Gastroesophageal sphincter (tissue), 4 donors: ENCODE measurements around the gene RHEX. TPM values are rescaled to one million over a fixed set of nuclear protein-coding genes. Genes with fewer than 3 reads are reported as not detected.

ENCODE experiments used
- ATAC-seq: fragments of 150-250 bp; one replicate; pipeline ENCODE4 v1.9.1; 2016; ENCODE audit warnings: mild to moderate bottlenecking, moderate library complexity
- H3K27ac ChIP-seq, 4 donors: fragments of 200-600 bp; sonication (generic) in 3 of 4; 1 replicate in 3 of 4; 2 replicates in 1 of 4; pipeline ENCODE4 v1.5.1; 2016 to 2019
- H3K27me3 ChIP-seq: fragments of 200-600 bp; sonication (generic); one replicate; pipeline ENCODE4 v1.5.1; 2019
- H3K36me3 ChIP-seq, 2 donors: fragments of 200-600 bp; sonication (generic); one replicate each; pipeline ENCODE4 v1.5.1; 2019; ENCODE audit warnings: control low read depth in 1 of 2
- H3K4me1 ChIP-seq, 3 donors: fragments of 200-600 bp; sonication (generic); 1 replicate in 2 of 3; 2 replicates in 1 of 3; pipeline ENCODE4 v1.5.1; 2016 to 2019; ENCODE audit warnings: control low read depth in 2 of 3
- H3K4me3 ChIP-seq, 2 donors: fragments of 200-600 bp; sonication (generic); one replicate each; pipeline ENCODE4 v1.5.1; 2019; ENCODE audit warnings: mild to moderate bottlenecking in 1 of 2, moderate library complexity in 1 of 2
- H3K9me3 ChIP-seq, 3 donors: fragments of 200-600 bp; sonication (generic); one replicate each; pipeline ENCODE4 v1.5.1; 2017 to 2019; ENCODE audit warnings: control low read depth in 2 of 3
- EP300 ChIP-seq: sonication (generic); formaldehyde crosslinking; IDR thresholded peaks from one replicate; pipeline ENCODE4 v1.6.1; 2017; ENCODE audit warnings: antibody characterized with exemption, mild to moderate bottlenecking
- POLR2A ChIP-seq, 2 donors: fragments of 450-650 bp; IDR thresholded peaks; one replicate each; pipeline ENCODE4 v1.6.1; 2017; ENCODE audit warnings: antibody characterized with exemption in 2 of 2, mild to moderate bottlenecking in 2 of 2, moderate library complexity in 1 of 2
- POLR2AphosphoS5 ChIP-seq: sonication (generic); formaldehyde crosslinking; IDR thresholded peaks from one replicate; pipeline ENCODE4 v1.6.1; 2017; ENCODE audit warnings: antibody characterized with exemption
- WGBS, 2 donors: methylation state at CpG; one replicate each; pipeline ENCODE4 v1.1.5; 2018; ENCODE audit warnings: low coverage in 1 of 2; 5-methylcytosine and 5-hydroxymethylcytosine counted together
- total RNA-seq, 4 donors: library from RNA; depleted of rRNA; stranded (reverse); fragments of >200 nt; gene quantifications; one replicate each; pipeline ENCODE4 v1.1.0, GENCODE V29; 2016
- TF ChIP-seq, protein P1 (sequence below), 4 experiments: fragments of 200-600 bp in 2 of 4; fragments of 450-650 bp in 2 of 4; sonication (generic) in 1 of 4; IDR thresholded peaks; one replicate each; pipeline ENCODE4 v1.5.1; 2017 to 2019; ENCODE audit warnings: antibody characterized with exemption in 4 of 4, mild to moderate bottlenecking in 2 of 4, moderate library complexity in 2 of 4

The RHEX gene
- total RNA-seq, 4 donors from 2014 or later = 3.5 to 6.8 (median 5.0) TPM

DNA sequence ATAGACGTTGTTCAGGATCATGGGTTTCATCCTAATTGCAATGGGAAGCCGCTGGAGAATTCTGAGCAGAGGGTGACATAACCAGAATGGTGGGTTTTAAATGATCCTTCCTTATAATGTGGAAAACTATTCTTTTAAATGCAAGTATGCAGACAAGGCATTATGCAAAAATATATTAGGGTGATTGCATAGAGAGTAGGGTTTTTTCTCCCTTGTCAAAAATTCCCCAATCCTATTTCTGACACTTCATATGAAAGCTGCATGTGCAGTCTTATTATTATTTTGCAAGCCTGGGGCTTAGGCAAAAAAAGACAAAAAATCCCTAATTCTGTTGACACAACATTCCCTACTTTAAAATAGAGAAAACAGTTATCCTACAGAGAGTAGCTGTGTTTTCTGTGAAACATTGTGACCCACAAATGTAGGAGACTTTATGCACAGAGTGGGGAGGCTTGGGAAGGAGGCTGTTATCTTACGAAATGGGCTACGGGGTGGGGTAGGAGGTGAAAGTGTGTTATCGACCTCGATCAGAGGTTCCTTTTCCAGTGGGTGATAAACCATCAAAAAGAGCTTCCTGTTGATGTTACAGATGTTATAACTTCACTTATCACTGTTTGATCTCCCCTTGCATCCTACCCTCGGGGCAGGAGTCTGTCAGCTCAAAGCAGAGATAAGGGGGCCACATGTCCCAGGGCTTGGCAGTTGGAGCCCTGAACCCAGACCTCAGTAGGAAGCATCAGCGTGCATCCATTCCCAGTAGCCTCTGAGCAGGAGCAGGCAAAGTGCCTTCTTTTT lies 27.2 kb downstream of the RHEX start:
- TF ChIP-seq POLR2AphosphoS5 = no peak
- no peak for TF ChIP-seq POLR2A (IDR thresholded peaks at IDR 0.05)
- TF ChIP-seq EP300 = no peak
- TF ChIP-seq, protein P1, sequence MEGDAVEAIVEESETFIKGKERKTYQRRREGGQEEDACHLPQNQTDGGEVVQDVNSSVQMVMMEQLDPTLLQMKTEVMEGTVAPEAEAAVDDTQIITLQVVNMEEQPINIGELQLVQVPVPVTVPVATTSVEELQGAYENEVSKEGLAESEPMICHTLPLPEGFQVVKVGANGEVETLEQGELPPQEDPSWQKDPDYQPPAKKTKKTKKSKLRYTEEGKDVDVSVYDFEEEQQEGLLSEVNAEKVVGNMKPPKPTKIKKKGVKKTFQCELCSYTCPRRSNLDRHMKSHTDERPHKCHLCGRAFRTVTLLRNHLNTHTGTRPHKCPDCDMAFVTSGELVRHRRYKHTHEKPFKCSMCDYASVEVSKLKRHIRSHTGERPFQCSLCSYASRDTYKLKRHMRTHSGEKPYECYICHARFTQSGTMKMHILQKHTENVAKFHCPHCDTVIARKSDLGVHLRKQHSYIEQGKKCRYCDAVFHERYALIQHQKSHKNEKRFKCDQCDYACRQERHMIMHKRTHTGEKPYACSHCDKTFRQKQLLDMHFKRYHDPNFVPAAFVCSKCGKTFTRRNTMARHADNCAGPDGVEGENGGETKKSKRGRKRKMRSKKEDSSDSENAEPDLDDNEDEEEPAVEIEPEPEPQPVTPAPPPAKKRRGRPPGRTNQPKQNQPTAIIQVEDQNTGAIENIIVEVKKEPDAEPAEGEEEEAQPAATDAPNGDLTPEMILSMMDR (IDR thresholded peaks at IDR 0.05) = no peak
- H3K27ac ChIP-seq = no peak overlapping the region
- H3K9me3 ChIP-seq = no peaks in the 10 kb centered on the region
- 48 to 52% methylated on average over 6 to 7 of the region's 8 CpGs for WGBS, 2 donors
- no peaks in the 10 kb centered on the region for H3K4me1 ChIP-seq
- no peak overlapping the region for H3K4me3 ChIP-seq
- H3K27me3 ChIP-seq = no peaks in the 10 kb centered on the region
- ATAC-seq = no peak
- no peaks in the 10 kb centered on the region for H3K36me3 ChIP-seq

DNA sequence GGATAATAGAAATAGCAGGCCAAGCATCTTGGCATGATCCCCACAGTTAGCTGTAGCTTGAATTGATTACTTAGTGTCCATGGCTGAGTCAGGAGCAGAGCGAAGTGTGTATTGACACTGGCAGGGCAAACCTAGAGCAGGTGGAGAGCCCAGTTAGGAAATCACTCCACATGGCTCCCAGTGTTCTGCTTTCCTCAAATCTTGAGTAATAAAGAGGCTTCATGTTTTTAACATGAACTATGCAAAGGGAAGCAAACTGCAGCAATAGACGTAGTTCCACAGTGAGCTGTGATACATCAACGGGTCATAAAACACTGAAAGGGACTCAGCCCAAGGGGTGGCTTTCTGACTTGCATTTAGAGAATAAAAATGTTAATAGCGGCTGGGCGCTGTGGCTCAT lies 28.9 kb downstream of the RHEX start:
- Histone ChIP-seq H3K36me3 (no peaks in the 10 kb centered on the region), H3K9me3 (no peaks in the 10 kb centered on the region), H3K27ac (no peak overlapping the region), H3K4me3 (no peak overlapping the region), H3K27me3 (no peaks in the 10 kb centered on the region), H3K4me1 (no peaks in the 10 kb centered on the region)
- TF ChIP-seq POLR2A (IDR thresholded peaks at IDR 0.05) (no peak), POLR2AphosphoS5 (no peak), EP300 (no peak)
- TF ChIP-seq, protein P1 (IDR thresholded peaks at IDR 0.05) = no peak
- 88 to 91% methylated on average over 5 of the region's 5 CpGs for WGBS, 2 donors
- no peak for ATAC-seq

DNA sequence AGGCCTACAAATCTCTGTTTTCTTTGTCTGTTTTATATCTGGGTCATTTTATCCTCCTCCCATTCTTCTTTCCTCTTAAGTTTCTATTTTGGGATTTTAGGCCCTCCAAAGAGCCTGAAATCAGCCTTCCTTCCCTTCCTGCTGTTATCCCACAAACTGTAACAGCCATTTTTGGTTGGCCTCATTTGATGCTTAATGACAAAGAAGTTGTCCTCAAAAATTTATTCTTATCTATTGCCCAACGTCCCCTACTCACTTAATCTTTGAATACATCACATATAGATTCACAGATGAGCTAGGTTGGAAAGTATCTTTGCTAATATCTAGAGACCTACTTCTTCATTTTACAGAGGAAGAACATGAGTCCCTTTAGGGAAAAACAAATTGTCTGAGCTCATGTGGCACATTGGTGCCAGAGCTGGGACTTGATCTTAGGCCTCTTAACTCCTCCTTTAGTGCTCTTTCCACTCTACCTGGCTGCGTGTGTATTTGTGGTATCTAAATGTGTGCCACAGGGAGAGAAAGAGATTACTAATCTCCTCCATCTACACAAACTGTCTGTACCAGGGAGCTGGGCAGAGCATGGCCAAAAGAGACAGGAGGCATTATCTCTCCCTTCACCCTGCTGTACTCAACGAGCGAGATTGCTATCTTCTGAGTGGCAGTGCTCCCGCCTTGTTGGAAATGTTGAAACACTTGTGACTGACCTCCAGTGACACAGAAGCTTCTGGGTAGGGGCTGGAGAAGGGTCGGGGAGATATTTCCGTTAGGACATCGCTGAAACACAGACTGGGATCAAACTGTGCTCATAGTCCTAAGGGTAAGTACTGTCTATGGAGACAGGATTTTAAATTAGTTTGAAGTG lies 30.1 kb downstream of the RHEX start:
- Histone ChIP-seq H3K36me3 (no peaks in the 10 kb centered on the region), H3K27ac (no peak overlapping the region), H3K27me3 (no peaks in the 10 kb centered on the region), H3K9me3 (no peaks in the 10 kb centered on the region), H3K4me3 (no peak overlapping the region), H3K4me1 (no peaks in the 10 kb centered on the region)
- TF ChIP-seq POLR2A (IDR thresholded peaks at IDR 0.05) = peak in 1 of 2 donors; percentile 11
- TF ChIP-seq EP300 = no peak
- WGBS, 2 donors = 62 to 73% methylated on average over 5 of the region's 8 CpGs
- ATAC-seq = no peak

DNA sequence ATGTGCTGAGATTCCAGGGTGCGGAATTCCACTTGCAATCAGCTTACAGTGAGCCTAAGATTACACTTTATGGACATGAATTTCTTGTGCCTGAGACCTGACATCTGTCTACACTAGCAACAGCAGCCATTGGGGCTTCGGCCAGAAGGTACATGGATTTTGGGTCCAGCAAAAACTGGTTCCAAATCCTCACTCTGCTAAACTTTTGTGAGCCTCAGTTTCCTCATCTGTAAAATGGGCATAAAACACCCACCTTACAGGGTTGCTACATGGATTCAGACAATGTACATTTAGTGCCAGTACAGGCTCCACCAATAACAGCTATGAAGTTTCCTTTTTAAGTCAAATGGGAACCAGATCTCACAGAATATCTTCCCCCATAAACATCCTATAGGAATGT lies 30.8 kb downstream of the RHEX start:
- TF ChIP-seq, protein P1 (IDR thresholded peaks at IDR 0.05) = no peak
- TF ChIP-seq EP300 (no peak), POLR2AphosphoS5 (no peak), POLR2A (IDR thresholded peaks at IDR 0.05) (no peak)
- Histone ChIP-seq H3K4me3 (no peak overlapping the region), H3K27ac (no peak overlapping the region), H3K4me1 (no peaks in the 10 kb centered on the region), H3K27me3 (no peaks in the 10 kb centered on the region), H3K9me3 (no peaks in the 10 kb centered on the region), H3K36me3 (no peaks in the 10 kb centered on the region)
- 40 to 86% methylated on average over 1 of the region's 2 CpGs for WGBS, 2 donors
- no peak for ATAC-seq

DNA sequence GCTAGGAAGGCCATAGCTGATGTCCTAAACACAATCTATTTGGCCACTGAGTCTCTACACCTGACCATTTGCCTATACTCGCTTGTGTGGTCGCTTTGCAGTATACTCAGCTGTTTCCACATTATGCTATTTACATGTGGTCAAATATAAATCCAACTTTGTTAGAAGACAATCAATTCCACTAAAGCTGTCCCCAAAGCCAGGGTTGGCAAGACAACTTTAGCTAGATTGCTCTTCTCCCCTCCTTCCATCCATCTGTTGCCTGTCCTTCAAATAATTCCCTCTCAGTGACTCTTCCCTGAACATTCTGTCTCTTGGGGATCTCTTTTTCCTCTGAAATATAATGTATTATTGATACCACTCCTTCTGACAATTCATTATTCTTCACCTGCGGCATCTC lies 34.1 kb downstream of the RHEX start:
- H3K9me3 ChIP-seq = no peaks in the 10 kb centered on the region
- H3K27ac ChIP-seq = no peak overlapping the region
- H3K36me3 ChIP-seq = no peaks in the 10 kb centered on the region
- H3K4me3 ChIP-seq = no peak overlapping the region
- ATAC-seq = no peak
- TF ChIP-seq, protein P1 (IDR thresholded peaks at IDR 0.05) = no peak
- TF ChIP-seq POLR2A (IDR thresholded peaks at IDR 0.05) (no peak), EP300 (no peak), POLR2AphosphoS5 (no peak)
- WGBS, 2 donors = 98 to 100% methylated on average over 2 to 3 of the region's 3 CpGs
- H3K4me1 ChIP-seq = no peaks in the 10 kb centered on the region
- peaks cover 4% of the 10 kb centered on the region for H3K27me3 ChIP-seq
